HG02759 (cell line): ENCODE results near the gene TMEM125.

Experiments used
- ATAC-seq: cut with Tn5 transposase; IDR thresholded peaks from one replicate; pipeline ENCODE4 v1.9.1; 2021; ENCODE audit warnings: mild to moderate bottlenecking, moderate library complexity; ENCODE audit not compliant: unreplicated experiment

Gene TMEM125

DNA sequence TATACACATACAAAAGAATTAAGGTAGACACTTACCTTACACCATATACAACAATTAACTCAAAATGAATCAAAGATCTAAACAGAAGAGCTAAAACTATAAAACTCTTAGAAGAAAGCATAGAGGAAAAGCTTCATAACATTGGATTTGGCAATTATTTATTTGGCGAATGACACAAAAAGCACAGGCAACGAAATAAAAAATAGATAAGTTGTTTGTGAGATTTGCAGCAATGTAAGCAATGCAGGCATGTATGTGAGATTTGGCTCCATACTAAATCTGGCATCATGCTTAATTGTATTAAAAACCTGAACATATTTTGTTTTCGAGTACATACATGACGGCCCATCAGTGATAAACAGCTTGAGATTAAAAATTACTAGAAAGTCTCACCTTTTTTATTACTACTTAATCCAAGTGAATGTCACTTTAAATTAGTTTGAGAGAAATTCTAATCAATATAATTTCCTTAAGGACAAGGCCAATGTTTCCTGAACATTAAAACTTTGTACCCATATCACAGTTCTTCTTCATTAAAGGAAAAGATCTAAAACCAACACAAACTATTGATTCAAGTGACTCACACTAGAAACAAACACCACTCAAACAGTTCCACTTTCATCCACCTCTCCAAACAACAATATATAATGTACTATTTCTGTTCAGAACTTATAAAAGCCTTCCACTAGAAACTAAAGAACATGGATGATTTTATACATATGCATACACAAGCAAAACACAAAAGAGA is 23.1 kb upstream of the TMEM125 start:
- ATAC-seq, result no peak

DNA sequence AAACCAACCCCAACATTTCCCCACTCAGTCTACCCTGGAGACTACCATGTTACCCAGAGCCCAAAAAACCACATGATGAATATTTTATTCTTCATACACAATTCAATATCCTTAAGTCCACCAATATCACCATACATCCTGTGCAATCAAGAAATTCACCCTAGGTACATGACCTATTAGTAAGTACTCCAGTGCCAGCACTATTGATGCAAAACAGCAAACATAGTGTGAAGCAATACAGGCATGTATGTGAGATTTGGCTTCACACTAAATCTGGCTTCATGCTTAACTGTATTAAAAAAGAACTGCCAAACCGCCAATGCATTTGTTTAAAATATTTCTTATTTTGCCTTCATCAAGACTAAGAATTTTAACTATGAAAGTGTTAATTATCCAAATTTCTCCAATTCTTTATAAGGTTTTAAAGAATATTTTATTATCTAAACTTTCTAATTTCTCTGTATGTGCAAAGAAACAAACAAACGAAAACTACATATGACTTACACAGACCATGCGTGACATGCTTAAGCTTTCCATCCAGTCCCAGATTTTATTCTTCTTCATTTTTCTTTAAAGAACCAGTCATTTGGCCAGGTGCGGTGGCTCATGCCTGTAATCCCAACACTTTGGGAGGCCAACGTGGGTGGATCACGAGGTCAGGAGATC is 22.4 kb upstream of the TMEM125 start:
- no peak for ATAC-seq

DNA sequence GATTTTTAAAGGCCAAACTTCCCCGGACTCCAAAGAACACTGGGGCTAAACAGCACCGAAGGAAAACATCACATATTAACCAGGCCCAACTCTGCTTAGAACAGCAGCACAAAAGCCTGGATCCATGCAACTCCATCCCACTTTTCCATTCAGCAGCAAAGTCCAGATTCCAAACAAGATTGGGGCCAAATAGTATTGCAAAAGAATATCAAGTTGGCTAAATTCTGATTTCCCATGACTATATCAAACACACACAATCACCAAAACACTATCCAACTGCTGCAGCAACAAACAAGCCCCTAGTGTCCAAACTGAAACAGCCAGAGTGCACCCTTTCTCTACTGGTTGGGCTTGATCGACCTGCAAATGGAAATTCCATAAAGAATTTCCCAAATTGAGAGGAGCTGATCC is 19.4 kb upstream of the TMEM125 start:
- no peak for ATAC-seq

DNA sequence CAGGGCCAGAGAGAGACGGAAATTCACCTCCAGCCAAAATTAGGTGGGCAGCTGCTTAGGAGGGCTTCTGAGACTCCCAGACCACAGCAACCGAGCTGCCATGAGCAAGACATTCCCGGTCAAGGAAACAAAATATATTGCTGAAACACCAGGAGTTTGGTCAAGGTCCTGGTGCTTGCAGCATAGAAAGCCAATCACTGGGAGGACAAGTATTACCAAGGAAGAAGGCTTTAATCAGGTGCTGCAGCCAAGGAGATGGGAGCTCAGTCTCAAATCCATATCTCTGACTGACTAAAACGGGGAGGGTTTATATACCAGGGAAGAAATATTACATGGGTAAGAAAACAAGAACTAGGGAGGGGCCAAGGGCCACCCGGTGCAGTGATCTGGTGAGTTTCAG is 18.8 kb upstream of the TMEM125 start:
- ATAC-seq, result no peak

DNA sequence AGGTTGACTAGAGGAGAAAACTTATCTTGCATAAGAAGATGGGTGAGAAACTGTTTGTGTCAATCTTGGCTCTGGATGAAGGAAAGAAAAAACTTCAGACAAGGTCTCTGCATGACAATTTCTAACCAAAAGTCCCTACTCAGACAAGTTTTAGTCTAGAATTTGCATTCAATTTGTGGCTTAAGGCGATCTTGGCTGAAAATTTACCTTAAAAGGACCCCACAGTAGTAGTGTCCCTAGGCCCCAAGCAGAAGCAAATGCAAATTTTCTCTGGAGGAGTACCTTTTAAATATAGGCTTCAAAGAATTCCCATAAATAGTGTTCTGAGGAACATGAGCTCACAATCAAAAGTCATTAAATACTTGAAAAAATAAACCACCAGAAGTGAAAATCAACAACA is 17.6 kb upstream of the TMEM125 start:
- ATAC-seq, result no peak

DNA sequence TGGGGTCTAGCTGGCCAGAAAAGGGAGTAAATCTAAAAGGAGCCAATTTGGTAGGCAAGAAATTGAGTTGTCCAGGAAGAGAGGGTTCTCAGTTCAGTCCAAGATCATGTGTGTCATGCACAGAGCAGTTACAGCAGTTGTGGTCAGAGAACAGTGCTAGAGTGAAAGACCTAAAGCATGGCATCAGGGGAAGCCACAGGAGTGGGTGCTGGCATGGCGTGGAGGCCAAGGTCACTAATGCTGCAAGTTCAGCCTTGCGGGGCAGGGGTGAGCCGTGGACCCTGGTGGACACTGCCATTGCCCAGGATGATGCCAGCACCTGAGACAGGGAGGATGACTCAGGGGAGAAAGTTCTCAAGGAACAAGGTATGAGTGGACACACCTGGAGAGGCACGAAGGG is 16.6 kb upstream of the TMEM125 start:
- ATAC-seq, result no peak

DNA sequence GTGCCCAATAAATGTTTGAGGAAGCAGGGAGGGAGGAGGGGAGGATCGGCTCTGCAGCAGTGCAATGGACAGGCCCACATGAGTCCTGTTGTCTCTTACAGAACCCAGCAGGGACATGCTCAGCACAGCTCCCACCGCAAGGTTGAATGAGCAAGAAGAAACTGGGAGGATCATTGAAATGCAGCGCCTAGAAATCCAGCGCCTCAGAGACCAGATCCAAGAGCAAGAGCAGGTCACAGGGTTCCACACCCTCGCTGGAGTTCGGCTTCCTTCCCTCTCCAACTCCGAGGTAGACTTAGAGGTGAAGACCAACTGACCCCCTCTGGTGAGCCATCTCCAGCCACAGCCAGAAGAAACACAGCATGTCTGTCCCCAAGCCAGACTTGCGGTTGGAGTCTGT is 15.9 kb upstream of the TMEM125 start:
- ATAC-seq, result no peak

DNA sequence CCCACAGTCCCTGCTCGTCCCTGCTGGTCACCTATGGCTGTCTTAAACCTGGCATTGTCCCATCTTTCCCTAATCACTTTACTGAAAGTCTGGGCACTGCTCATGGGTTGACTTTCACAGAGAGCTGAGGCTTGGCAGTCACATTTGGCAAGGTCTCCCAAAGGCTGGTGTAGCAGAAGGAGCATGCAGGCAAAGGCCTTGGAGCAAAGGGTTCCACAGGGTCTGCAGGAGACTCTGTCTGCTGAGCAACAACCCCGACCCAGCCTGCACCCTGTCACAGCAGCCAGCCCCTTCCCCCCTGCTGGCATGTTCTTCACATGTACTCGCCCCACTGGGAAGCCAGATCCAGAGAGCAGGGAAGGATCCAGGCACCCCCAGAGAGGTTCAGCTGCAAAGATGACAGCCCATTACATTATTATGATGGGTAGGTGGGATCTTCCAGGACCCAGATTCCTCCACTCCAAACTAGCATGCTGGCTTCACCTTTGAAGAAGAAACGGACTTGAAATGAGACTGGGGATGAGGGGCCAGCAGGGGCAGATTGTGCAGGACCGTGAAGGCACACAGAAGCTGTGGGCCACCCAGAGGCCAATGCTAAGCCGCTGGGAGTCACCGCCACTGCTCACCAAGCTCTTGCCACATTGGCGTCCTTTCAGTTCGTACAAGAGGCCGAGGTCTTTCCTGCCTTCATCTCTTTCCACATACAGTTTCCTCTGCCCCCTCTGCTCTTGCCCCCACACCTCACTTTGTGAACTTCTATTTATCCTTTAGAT is 14.2 kb upstream of the TMEM125 start:
- ATAC-seq, result no peak

DNA sequence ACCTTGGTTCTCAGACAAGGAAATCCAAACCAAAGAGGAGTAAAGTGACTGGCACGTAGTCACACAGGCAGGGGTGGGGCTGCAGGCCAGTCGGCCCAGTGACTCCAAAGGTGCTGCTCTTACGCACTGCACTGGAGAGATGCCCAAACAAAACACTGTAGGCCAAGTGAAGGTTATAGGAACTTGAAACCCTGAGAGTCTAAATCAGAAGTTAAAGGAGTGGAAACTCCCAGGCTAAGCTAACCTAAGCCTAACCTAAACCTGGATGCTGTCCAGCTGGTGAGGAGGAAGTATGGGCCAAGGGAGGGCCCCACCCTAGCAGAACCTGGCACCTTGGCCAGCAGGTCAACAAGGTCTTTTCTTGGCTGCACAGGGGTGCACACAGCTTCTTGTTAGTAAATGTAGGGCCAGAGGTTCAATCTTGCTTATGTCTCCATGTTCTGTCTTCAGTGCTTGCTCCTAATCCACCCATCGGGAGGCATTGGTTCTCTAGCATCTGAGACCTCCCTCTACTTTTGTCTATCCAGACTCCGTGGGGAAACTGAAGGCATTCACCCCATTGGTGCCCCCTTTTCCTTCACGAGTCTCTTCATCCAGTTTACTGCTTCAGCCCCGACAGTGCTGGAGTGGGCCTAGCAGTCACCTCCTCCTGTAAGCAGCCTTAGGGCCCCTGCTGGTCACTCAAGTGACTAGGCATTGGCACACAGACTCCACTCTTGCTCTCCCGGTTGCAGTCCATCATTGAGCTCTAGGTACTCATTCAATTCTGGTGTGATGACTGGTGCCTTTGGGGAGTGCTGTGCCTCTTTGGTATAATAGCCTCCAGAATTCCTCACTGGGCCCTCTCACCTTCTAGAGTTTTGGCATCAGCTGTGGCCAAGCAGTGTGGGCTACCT is 12.9 kb upstream of the TMEM125 start:
- no peak for ATAC-seq

DNA sequence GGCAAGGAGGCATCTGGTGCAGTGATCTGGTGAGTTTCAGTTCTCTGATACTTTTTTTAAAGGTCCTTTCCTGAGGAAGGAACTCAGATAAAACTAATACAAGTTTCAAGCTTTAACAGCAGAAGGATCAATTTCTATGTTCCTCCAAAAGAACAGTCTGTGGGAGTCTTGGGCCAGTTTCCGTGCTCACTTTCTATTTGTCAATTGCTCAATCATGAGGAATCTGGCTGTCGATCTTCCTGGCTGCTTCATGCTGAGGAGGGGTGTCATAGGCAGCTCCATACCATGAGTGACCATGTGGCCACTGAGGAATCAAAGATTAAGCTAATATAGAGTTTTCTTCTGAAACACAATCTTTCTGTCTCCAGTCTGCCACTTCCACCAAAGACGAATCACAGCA is 11.4 kb upstream of the TMEM125 start:
- ATAC-seq, result no peak

DNA sequence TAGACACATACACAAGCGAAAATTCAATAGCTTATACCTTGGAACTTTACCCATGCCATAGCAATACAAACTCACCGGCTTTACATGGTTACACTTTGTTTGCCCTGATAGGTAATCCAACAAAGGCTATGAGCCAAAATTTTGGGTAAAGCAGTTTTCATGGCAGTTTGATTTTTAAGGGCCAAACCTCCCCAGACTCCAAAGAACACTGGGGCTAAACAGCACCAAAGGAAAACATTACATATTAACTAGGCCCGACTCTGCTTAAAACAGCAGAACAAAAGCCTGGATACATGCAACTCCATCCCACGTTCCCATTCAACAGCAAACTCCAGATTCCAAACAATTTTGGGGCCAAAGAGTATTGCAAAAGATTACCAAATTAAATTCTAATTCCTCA is 4.4 kb upstream of the TMEM125 start:
- no peak for ATAC-seq

DNA sequence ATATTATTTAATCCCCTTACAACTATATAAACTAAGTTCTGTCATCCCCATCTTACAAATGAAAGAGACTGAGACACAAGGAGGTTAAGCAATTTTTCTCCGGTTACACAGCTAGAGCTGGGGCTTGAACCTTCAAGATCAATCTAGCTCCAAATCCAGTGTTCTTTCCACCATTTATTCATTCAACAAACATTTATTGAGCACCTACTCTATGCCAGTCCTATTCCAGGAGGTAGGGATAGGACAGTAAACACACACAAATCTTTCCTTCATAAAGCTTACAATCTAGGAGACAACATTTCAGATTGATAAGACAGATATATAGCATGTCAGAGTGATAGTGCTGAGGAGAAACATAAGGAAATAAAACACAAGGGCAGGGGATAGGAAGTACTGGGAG is 2.9 kb upstream of the TMEM125 start:
- no peak for ATAC-seq

DNA sequence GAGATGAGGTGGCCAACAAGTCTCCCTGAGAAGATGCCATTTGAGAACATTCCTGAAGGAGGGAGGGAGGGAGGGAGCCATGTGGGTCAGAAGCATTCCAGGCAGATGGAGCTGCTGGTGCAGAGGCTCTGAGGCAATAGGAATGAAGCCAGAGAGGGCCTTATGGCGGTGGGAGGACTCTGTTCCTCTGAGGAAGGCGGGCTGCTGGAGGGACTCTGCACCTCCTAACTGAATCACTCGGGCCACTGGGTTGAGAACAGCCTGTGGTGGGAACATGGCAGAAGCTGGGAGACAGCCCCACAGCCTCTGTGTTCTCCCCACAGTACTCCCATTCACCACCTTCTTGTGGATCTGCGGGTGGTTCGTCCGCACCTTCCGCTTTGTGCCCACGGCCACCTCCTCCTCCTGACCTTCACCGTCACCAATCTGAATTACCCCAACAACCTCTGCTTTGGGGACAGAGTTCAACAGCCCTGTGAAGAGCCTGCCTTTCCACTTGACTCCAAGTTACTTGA is 2.4 kb upstream of the TMEM125 start:
- no peak for ATAC-seq

DNA sequence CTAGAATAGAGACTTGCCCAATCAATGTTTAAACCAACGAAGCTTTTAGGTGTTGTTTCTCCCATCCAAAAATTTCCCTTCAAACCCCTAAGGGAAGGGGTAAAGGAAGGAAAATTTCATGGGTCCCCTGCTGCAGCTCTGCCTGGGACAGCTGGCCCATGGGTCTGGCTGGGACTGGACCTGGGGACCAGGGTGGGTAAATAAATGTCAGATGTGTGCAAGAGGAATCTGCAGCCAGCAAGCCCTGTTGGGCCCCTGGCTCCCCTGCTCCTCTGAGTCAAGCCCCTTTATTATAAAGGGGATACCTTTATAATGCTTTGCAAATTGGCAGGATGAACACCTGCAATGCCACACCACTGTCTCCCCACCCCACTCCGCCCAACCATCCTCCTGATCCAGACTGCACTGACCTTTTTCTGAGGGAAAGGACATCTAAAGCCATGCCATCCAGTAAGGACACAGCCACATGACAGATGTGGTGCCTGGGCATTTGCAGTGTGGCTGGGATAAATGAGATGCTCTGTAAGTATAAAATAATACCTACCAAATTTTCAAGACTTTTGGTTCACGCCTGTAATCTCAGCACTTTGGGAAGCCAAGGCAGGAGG is 1.9 kb upstream of the TMEM125 start:
- no peak for ATAC-seq

DNA sequence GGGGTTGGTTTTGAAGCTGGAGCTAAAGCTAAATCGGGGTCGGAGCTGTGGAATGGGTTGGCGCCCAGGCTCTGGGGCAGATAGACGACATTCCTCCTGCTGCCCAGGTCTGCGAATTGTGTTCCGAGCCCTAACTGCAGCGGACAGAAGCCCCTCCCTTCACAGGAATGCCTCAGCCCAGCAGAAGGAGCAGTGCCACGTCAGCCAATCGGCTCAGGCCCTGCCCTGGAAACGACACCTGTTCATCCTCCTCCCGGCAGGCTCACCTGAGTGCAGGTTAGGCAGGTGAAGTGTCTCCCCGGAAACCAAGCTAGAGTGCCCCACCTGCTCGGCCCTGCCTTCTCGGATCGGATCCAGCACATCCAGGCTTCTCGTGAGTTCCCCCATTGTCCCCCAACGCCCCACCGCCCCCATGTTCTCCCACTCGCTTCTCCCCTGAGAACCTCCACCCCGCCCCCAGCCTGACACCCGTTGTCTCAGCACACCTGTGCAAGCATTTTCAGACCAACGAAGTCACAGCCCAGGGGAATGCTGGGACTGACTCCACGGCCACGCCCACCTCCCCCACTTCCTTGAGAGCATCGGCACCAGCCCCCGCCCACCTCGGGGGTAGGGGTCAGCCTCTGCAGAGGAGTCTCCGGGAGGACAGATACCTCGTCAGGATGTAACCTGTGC is 775 bp downstream of the TMEM125 start:
- no peak for ATAC-seq

DNA sequence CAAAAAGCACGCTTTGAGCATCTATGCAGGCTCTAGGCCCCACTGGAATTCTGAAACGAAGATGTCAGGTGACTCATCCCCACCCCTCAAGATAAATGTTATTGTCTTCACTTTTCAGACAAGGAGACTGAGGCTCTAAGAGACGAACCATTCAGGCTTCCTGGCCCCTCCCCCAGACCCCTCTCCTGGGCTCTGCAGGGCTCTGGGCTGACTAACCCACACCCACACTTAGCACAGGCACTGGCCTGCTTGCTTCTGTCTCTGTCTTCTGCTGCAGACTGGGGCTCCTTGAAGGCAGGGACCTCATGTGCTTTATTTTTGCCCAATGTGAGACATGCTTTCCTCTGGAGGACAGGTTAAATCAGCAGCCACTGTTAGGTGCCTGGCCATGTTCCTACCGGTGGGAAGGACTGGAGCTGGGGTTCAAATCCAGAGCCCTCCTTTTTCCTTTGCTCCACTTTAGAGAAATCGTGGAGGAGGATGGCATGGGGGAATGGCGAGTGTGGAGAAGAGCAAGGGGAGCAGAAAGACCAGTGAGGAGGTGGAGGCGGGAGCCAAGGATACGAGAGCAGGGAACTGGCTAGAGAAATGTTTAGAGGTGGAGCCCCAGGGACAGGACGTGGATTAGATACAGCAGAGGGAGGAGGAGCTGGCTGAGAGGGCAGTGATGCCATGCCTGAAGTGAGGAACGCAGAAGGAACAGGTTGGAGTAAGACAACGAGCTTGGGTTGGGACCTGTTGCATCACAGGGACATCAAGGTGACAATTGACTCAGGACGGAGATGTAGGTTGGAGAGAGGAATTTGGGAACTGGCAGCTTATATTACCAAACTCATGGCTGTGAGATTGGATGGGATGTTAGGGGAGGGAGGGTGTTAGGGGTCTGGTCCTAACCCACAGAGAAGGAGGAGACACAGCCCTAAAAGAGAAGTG is 1.7 kb downstream of the TMEM125 start:
- no peak for ATAC-seq

DNA sequence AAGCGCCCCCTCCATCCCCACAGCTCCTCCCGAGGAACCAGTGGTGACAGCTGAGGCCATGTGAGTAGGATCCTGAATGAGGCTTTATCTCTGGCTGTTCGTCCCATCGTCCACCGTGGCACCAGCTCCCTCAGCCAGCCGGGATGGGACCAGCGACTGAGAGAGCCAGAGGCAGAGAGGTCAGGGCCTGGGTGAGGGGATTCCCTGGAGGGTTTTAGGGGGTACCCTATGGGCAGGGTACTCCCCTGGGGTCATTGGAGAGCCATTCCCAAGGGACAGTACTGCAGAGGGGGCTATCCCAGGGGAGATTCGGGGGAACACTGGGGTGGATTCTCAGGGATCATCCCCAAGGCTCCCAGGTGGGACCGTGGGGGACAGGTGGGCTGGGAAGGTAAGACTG is 2.4 kb downstream of the TMEM125 start:
- no peak for ATAC-seq
